ENCODE data around the gene SYCP1. TPM values are rescaled to one million over a fixed set of nuclear protein-coding genes. Genes with fewer than 3 reads are reported as not detected.

SYCP1 gene
- total and polyA plus RNA-seq, 2 of the 8 experiments (the other 6 are each of a cell fraction or from before 2014, with no cell fraction given), result 0.11 to 0.26 TPM

DNA sequence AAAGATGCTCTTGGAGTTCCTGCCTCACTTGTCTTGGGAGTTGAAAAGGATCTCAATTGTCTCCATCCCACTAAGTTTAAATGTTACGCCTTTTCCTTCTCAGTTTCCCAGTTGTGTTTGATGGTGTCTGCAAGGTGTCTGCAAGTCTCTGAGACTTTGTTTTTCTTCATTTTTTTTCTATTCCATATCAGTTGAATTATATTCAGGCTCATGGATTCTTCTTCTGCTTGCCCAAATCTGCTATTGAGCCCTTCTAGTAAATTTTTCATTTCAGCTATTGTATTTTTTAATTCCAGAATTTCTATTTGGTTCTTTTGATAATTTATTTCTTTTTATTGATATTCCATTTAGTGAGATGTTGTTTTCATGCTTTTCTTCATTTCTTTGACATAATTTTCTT lies 127.6 kb downstream of the SYCP1 start:
- CTCF ChIA-PET (ENCODE audit: partially characterized antibody), result interaction anchor here (0.6 to 2.8 kb wide), 6 partner anchors 11 to 130 kb away, joined by 3 to 32 read pairs (median 4); no protein-coding TSS in a partner anchor
- FAIRE-seq, result no peak

More for the DNA sequence above, 127.6 kb downstream of the SYCP1 start:
- DNase-seq (ENCODE audit: low read depth in 1 of 2, low spot score in 2 of 2), result no peak
- Histone ChIP-seq H2AK5ac (ENCODE audit: low read depth, low read length) (no peak overlapping the region), H3K79me2 (ENCODE audit: control insufficient read depth in 1 of 2, insufficient read depth in 2 of 2, low read length in 2 of 2) (no peaks in the 10 kb centered on the region), H3K23me2 (ENCODE audit: low read depth, low read length) (no peaks in the 10 kb centered on the region), H3K79me1 (ENCODE audit: low read depth, low read length) (no peaks in the 10 kb centered on the region), H4K5ac (ENCODE audit: insufficient read length, low read depth, low read length) (no peak overlapping the region), H2BK5ac (ENCODE audit: low read depth, low read length) (no peak overlapping the region), H3K18ac (ENCODE audit: extremely low read depth, low read length) (no peak overlapping the region), H3K9me3 (ENCODE audit: insufficient read depth in 2 of 2, low read depth in 1 of 2, low read length in 1 of 2) (peaks cover 2 to 4% of the 10 kb centered on the region in 2 experiments; a peak in 1 of 4 replicates), H4K8ac (ENCODE audit: extremely low read depth, insufficient read depth, low read length) (no peak overlapping the region), H4K91ac (replicated peaks; ENCODE audit: insufficient read length, low read length) (no peak overlapping the region), H2BK12ac (ENCODE audit: low read depth, low read length) (no peak overlapping the region), H3K56ac (replicated peaks; ENCODE audit: insufficient read length, low read depth, low read length) (no peak overlapping the region), H2BK120ac (replicated peaks; ENCODE audit: low read depth, low read length) (no peak overlapping the region), H3K23ac (ENCODE audit: insufficient read length) (no peak overlapping the region), H3K9ac (replicated peaks in 1 of 4; ENCODE audit: extremely low read depth in 1 of 4, low read depth in 3 of 4, low read length in 3 of 4) (no peak overlapping the region), H3K27ac (ENCODE audit: low read depth, low read length) (no peak overlapping the region), H2BK15ac (ENCODE audit: low read length) (no peak overlapping the region), H2BK20ac (ENCODE audit: low read length) (no peak overlapping the region), H3K36me3 (ENCODE audit: control insufficient read depth in 2 of 4, insufficient read depth in 4 of 4, low read length in 3 of 4) (no peaks in the 10 kb centered on the region), H3K4me3 (ENCODE audit: extremely low read depth in 1 of 4, insufficient read depth in 2 of 4, low read depth in 3 of 4, low read length in 4 of 4) (no peak overlapping the region), H2AFZ (ENCODE audit: low read length) (no peak overlapping the region), H3K4me1 (replicated peaks in 1 of 4; ENCODE audit: control insufficient read depth in 3 of 4, insufficient read depth in 4 of 4, low read length in 3 of 4) (no peaks in the 10 kb centered on the region), H3K14ac (ENCODE audit: insufficient read length) (no peak overlapping the region), H3K4me2 (ENCODE audit: insufficient read depth in 1 of 2, low read depth in 2 of 2, low read length in 2 of 2) (no peak overlapping the region), H3K4ac (replicated peaks; ENCODE audit: insufficient read length, low read depth, low read length) (no peak overlapping the region), H4K20me1 (replicated peaks in 1 of 2; ENCODE audit: control insufficient read depth in 1 of 2, insufficient read depth in 2 of 2, low read length in 2 of 2) (no peaks in the 10 kb centered on the region), H3K27me3 (replicated peaks in 1 of 4; ENCODE audit: control insufficient read depth in 3 of 4, extremely low read depth in 1 of 4, insufficient read depth in 3 of 4, low read length in 3 of 4) (no peaks in the 10 kb centered on the region)
- POLR2A ChIA-PET (ENCODE audit: partially characterized antibody), result no interaction called here
- WGBS, 2 experiments (ENCODE audit: extremely low coverage in 1 of 2, insufficient coverage in 1 of 2, insufficient read length in 1 of 2, insufficient replicate concordance in 2 of 2, low coverage in 1 of 2, low lambda C conversion rate in 2 of 2, missing lambda C conversion rate in 1 of 2), result 0% methylated on average over 1 of the region's 1 CpG; no CpG with 5 or more reads in 1 of the 2 experiments
- TF ChIP-seq SP4 (IDR thresholded peaks at IDR 0.05; ENCODE audit: low read length) (no peak), HDAC6 (IDR thresholded peaks at IDR 0.05; ENCODE audit: low read depth, low read length) (no peak), CREB1 (IDR thresholded peaks at IDR 0.05) (no peak), TCF12 (IDR thresholded peaks at IDR 0.05; ENCODE audit: low read depth, low read length) (no peak), KDM1A (IDR thresholded peaks at IDR 0.05; ENCODE audit: borderline replicate concordance, low read length) (no peak)
- TF ChIP-seq, protein P1, sequence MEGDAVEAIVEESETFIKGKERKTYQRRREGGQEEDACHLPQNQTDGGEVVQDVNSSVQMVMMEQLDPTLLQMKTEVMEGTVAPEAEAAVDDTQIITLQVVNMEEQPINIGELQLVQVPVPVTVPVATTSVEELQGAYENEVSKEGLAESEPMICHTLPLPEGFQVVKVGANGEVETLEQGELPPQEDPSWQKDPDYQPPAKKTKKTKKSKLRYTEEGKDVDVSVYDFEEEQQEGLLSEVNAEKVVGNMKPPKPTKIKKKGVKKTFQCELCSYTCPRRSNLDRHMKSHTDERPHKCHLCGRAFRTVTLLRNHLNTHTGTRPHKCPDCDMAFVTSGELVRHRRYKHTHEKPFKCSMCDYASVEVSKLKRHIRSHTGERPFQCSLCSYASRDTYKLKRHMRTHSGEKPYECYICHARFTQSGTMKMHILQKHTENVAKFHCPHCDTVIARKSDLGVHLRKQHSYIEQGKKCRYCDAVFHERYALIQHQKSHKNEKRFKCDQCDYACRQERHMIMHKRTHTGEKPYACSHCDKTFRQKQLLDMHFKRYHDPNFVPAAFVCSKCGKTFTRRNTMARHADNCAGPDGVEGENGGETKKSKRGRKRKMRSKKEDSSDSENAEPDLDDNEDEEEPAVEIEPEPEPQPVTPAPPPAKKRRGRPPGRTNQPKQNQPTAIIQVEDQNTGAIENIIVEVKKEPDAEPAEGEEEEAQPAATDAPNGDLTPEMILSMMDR (IDR thresholded peaks at IDR 0.05; ENCODE audit: control extremely low read depth in 1 of 3, insufficient read depth in 1 of 3, low read depth in 1 of 3, low read length in 3 of 3), result no peak
- TF ChIP-seq, protein P2, sequence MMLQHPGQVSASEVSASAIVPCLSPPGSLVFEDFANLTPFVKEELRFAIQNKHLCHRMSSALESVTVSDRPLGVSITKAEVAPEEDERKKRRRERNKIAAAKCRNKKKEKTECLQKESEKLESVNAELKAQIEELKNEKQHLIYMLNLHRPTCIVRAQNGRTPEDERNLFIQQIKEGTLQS (IDR thresholded peaks at IDR 0.05; ENCODE audit: insufficient read depth, low read depth, low read length), result no peak
- TF ChIP-seq, protein P3, sequence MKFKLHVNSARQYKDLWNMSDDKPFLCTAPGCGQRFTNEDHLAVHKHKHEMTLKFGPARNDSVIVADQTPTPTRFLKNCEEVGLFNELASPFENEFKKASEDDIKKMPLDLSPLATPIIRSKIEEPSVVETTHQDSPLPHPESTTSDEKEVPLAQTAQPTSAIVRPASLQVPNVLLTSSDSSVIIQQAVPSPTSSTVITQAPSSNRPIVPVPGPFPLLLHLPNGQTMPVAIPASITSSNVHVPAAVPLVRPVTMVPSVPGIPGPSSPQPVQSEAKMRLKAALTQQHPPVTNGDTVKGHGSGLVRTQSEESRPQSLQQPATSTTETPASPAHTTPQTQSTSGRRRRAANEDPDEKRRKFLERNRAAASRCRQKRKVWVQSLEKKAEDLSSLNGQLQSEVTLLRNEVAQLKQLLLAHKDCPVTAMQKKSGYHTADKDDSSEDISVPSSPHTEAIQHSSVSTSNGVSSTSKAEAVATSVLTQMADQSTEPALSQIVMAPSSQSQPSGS (IDR thresholded peaks at IDR 0.05; ENCODE audit: low read length), result no peak
